ENCODE results near the gene TRIM44.
A peak's percentile ranks its signal among the peaks of the same experiment; 100 is the strongest.

Gene TRIM44

GRCh38 chr11:35662649-35663407 lies at the start of gene TRIM44:
TRIM44 (plus strand) TSS chr11:35662775; CDS start chr11:35663112, 337 bp downstream.
- peak; percentile 49 for DNase-seq

- no peak for DNase-seq
These were observed 47.5 kb upstream of the TRIM44 start for GRCh38 chr11:35614939-35615569.

DNA sequence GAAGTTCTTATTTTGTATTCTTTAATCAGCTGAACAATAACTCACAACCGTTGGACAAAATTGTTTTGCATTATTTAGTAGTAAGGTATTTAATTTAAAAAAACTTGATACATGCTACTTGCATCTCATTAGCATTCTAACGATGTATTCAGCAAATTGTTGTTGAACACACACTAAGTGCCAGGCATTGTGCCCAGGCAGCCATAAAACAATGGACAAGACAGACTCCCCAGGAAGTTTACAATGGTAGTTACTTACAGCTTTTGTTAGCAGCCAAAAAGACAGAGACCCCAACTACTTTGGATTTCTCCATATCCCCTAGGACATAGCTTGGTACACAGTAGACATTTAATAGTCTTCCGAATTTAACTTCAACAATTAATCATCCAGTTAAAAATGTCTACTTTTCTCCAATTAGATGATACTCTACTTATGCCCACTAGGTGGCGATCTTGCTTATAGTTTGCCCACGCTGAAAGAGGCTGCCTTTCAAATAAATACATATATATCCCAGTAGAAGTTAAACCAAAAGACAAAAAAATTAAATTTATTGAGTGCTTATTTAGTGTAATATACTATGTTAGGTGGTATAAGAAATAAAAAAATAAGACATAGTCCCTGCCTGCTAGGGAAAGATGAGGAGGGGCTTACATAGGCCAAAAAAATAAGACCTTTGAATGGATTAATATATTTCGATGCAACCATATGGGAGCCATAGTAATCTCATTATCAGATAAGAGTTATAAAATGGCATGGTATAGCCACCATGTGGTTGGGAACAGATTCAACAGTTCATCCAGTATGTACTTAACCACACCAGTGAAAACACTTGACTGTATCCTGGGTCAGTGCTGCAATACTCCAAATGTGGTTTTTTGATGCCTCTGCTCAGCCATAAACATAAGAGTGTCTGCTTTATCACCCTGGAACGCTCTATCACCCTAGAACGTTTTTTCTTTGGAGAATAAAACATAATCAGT lies 46.4 kb upstream of the TRIM44 start:
- DNase-seq = peak; percentile 15

DNA sequence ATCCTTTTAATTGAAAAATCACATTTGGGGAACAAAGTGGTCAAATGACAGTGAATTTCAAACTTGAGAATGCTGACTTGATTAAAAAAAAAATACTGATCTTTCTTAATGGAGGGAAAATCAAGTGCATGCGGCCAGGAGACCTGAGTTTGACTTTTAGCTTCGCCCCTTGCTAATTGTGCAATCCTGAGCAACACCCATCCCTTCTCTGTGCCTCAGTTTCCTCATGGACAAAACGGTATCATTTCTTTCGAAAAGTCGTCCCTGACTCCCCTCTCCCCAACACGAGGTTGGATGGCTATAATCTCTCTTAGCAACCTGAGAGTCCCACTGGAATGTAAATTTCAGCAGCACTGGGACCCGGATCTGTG lies 45.3 kb upstream of the TRIM44 start:
- DNase-seq = no peak

- peak; percentile 63 for DNase-seq
These were observed 44.7 kb upstream of the TRIM44 start, which contains the start of gene FJX1 for GRCh38 chr11:35617687-35618496. FJX1 (plus strand) TSS chr11:35618460; CDS start chr11:35618637, 177 bp downstream.

DNA sequence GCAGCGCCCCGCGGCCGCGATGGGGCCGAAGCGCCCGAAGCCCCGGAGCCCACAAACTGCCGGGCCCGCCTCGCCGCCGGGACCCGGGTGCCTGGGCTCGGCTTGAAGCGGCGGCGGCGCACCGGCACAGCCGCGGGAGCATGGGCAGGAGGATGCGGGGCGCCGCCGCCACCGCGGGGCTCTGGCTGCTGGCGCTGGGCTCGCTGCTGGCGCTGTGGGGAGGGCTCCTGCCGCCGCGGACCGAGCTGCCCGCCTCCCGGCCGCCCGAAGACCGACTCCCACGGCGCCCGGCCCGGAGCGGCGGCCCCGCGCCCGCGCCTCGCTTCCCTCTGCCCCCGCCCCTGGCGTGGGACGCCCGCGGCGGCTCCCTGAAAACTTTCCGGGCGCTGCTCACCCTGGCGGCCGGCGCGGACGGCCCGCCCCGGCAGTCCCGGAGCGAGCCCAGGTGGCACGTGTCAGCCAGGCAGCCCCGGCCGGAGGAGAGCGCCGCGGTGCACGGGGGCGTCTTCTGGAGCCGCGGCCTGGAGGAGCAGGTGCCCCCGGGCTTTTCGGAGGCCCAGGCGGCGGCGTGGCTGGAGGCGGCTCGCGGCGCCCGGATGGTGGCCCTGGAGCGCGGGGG lies 44.0 kb upstream of the TRIM44 start:
- no peak for DNase-seq

DNA sequence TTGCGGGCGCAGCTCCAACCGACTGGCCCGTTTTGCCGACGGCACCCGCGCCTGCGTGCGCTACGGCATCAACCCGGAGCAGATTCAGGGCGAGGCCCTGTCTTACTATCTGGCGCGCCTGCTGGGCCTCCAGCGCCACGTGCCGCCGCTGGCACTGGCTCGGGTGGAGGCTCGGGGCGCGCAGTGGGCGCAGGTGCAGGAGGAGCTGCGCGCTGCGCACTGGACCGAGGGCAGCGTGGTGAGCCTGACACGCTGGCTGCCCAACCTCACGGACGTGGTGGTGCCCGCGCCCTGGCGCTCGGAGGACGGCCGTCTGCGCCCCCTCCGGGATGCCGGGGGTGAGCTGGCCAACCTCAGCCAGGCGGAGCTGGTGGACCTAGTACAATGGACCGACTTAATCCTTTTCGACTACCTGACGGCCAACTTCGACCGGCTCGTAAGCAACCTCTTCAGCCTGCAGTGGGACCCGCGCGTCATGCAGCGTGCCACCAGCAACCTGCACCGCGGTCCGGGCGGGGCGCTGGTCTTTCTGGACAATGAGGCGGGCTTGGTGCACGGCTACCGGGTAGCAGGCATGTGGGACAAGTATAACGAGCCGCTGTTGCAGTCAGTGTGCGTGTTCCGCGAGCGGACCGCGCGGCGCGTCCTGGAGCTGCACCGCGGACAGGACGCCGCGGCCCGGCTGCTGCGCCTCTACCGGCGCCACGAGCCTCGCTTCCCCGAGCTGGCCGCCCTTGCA lies 43.3 kb upstream of the TRIM44 start:
- DNase-seq = no peak

GRCh38 chr11:35619855-35620640 lies 42.5 kb upstream of the TRIM44 start:
- DNase-seq = peak; percentile 46

- no peak for DNase-seq
These were observed 41.8 kb upstream of the TRIM44 start for GRCh38 chr11:35620795-35621194.

DNA sequence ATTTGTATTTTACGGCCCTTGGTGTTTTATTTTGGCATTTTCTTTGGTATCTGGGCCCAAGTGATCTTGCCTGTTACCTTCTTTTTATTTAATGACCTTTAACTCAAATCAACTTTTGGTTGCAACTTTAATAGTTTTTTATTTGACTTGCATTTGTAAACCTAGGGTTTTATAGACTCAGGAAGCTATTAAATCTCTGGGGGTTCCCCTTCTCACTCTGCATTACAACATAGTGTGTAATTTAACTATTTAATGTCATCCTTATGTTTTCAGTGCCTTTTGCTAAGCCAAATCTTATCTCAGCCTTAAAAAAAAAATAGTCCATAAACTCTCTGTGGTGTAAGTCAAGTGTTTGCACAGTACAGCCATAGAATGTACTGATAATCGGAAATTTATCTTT lies 41.0 kb upstream of the TRIM44 start:
- no peak for DNase-seq

DNA sequence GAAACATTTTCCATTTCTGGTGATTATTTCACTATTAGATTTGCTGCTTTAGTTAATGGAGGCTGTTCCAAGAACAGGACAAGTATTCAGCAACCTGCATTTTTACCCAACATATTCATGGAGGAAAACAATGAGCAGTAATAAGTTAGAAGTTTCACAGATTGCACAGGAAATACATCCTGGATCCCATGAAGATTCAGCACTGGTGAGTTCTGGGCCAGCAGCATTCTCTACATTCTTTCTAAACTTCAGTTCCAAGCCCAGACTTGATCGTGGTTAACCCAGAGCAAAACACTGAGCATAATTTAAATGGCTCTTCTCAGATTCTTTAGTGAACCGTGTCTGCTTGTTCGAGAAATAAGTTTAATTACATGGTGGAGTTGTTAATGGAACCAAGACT lies 40.5 kb upstream of the TRIM44 start:
- DNase-seq = no peak

GRCh38 chr11:35623621-35624168 lies 38.9 kb upstream of the TRIM44 start:
- DNase-seq = no peak

GRCh38 chr11:35624316-35624715 lies 38.3 kb upstream of the TRIM44 start:
- DNase-seq = no peak

DNA sequence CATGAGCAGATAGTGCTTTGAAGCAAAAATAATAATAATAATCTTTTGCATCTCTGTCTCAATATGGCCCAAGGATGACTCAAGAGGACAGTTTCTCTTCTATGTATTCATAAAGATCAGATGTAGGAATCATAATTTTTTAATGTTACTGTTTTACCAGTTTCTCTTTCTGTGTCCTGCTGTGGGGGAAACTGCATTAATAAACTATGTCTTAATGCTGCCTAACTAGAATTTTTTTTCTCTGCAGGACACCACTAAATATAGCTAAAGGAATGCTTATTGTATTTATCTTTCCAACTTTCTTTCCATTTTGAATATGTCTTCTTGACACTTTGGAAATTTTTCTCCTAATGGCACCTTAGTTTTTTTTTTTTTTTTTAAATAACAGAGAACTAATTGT lies 37.8 kb upstream of the TRIM44 start:
- no peak for DNase-seq

- no peak for DNase-seq
These were observed 36.1 kb upstream of the TRIM44 start for GRCh38 chr11:35626501-35626900.

DNA sequence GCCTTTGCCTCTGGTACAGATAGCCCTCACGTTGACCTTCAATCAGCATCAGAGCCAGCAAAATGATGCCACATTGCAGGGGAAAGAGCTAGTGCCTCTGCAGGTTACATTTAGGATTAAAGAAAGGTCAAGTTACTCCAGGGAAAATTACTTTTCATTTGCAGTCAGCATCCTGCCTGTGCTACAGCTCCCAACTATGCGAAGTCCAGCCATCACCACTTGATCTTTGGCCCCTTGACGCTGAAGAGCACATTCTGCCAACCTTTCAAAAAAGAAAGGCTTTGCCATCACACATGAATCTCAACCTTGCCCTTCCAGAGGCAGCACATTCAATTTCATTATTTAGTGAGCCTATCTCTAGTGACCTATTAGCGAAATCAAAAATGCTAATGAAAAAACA lies 33.1 kb upstream of the TRIM44 start:
- DNase-seq = no peak

DNA sequence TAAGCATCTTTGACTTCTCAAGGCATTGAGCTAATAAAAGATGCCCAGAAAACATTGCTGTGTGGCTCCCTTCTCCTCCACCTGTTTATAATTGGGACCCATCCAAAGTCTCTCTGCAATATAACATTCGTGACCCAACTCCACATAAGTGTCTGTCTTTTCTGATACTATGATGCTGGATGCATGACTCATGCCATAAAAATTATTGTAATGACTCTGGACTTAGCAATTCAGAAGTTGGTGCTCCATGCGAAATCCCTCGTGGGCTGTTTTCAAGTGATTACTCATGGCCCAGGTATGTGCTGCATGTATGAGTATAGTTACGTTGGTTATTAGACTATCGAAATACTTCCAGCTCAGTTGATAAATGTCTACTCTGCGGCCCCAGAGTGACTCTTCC lies 32.7 kb upstream of the TRIM44 start:
- no peak for DNase-seq

DNA sequence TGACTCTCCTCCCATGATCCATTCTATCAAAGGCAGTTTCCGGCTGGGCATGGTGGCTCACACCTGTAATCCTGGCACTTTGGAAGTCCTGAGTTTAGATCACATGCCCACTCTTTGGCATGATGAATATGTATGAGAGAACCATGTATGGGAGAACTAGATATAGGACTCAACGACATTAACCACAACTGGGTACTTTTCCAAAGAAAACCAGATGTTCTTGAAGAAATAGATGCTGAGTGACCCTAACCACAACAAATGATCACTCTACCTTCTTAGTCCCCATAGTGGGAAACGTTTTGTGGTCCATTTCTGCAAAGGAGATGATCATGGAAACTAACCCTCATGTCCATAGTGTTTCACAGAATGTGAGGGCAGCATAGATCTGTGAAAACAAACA lies 30.7 kb upstream of the TRIM44 start:
- DNase-seq = no peak

DNA sequence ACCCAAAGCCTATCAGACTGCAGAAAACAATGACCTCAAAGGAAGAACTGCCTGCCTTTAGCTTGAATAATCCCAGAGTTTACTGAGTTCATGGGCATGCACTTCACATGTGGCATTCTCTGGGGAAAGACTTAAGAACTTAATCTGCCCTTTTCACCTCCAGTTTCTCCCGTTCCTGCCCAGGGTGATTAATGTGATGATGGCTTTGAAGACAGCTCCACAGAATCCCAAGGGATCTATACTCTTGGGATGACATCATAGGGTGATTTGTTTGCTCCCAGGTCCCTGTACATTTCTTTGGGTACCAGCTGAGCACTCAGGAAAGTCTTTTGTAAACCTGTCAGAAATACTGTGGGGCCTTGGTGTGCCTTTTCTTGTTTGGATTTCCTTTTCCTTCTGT lies 30.3 kb upstream of the TRIM44 start:
- DNase-seq = no peak

GRCh38 chr11:35633827-35634423 lies 28.6 kb upstream of the TRIM44 start:
- no peak for DNase-seq
